Ovary (tissue), 10 donors: ENCODE results near the gene SLC15A5. TPM values are rescaled to one million over a fixed set of nuclear protein-coding genes. Genes with fewer than 3 reads are reported as not detected.

Experiments used
- DNase-seq, 5 donors: peaks; one replicate each; pipeline ENCODE4 v3.0.0-alpha.2; 2019 to 2020
- H3K27ac ChIP-seq, 2 donors: fragments of 200-600 bp; one replicate each; pipeline versions ENCODE4 v1.5.1 to v1.8.0; 2019 to 2022
- H3K27me3 ChIP-seq: fragments of 200-600 bp; one replicate; pipeline ENCODE4 v1.8.0; 2022
- H3K36me3 ChIP-seq: fragments of 200-600 bp; sonication (generic); one replicate; pipeline ENCODE4 v1.5.1; 2019
- H3K4me1 ChIP-seq: one replicate; pipeline ENCODE4 v1.8.1; 2013; ENCODE audit warnings: mild to moderate bottlenecking, moderate library complexity; ENCODE audit not compliant: insufficient read depth
- H3K4me3 ChIP-seq: fragments of 200-600 bp; sonication (generic); one replicate; pipeline ENCODE4 v1.5.1; 2017
- H3K9me3 ChIP-seq, 2 donors: fragments of 200-600 bp in 1 of 2; sonication (generic) in 1 of 2; one replicate each; pipeline versions ENCODE4 v1.5.1 to v1.8.1; 2013 to 2019; ENCODE audit warnings: mild to moderate bottlenecking in 1 of 2, moderate library complexity in 1 of 2
- EP300 ChIP-seq: sonication (generic); formaldehyde crosslinking; IDR thresholded peaks from one replicate; pipeline ENCODE4 v1.6.1; 2017; ENCODE audit warnings: antibody characterized with exemption
- POLR2A ChIP-seq: fragments of 450-650 bp; IDR thresholded peaks from one replicate; pipeline ENCODE4 v1.6.1; 2017; ENCODE audit warnings: antibody characterized with exemption, mild to moderate bottlenecking, moderate library complexity
- WGBS, 3 donors: extraction: QIAGEN DNeasy Blood & Tissue Kit in 1 of 3; methylation state at CpG; one replicate each; pipeline versions ENCODE4 v1.1.5 to v1.1.7; 2013 to 2017; 5-methylcytosine and 5-hydroxymethylcytosine counted together
- intact Hi-C, 4 donors: fragments of 100-400 bp; cut with DNase I; formaldehyde crosslinking; loops; one replicate each; pipeline versions ENCODE4 v1.11.0 to v1.15.1; 2022 to 2023
- long read RNA-seq, 3 donors: library from polyadenylated mRNA in 2 of 3; unstranded in 2 of 3; transcript quantifications; one replicate each; pipeline ENCODE4 v2.0.0 and lab custom pipeline, GENCODE V29; 2021 to 2026
- polyA plus RNA-seq, 2 donors: library from polyadenylated mRNA; stranded (reverse); fragments of 200-250 nt in 1 of 2; fragments of 350-450 nt in 1 of 2; fragmentation: Illumina TruSeq in 1 of 2; extraction: RNeasy Lipid Tissue Mini Kit (QIAGEN cat#74804) in 1 of 2; gene quantifications; one replicate each; pipeline ENCODE4 v1.2.3, GENCODE V29; 2013 to 2014
- total RNA-seq, 7 donors: library from RNA; depleted of rRNA in 2 of 7; stranded (reverse); fragments of >200 nt in 2 of 7; fragmentation: NEBNext Ultra II Directional in 3 of 7; extraction: Animal tissue kit (Norgen Biotek cat#: 25700) in 3 of 7; gene quantifications; one replicate each; pipeline versions ENCODE4 v1.1.0 to v1.2.4, GENCODE V29; 2016 to 2023
- TF ChIP-seq, protein P1 (sequence below), 3 donors: fragments of 450-650 bp in 2 of 3; fragments of 200-600 bp in 1 of 3; IDR thresholded peaks; one replicate each; pipeline versions ENCODE4 v1.5.1 to v1.8.0; 2016 to 2022; ENCODE audit warnings: antibody characterized with exemption in 3 of 3, mild to moderate bottlenecking in 1 of 3
- donor health status: DM: no; HTN: no; CAD: no; lungs with moderate emphysema.
- donor health status: DM: no; HTN: no; CAD: no.
- donor health status: Bipolar disorder and iron deficiency.
- donor health status: DM: yes; HTN: yes; CAD: no.
- donor health status: DM: no; HTN: no; CAD: no.
- donor health status: DM: yes; HTN: yes; CAD: no.

The SLC15A5 gene, protein sequence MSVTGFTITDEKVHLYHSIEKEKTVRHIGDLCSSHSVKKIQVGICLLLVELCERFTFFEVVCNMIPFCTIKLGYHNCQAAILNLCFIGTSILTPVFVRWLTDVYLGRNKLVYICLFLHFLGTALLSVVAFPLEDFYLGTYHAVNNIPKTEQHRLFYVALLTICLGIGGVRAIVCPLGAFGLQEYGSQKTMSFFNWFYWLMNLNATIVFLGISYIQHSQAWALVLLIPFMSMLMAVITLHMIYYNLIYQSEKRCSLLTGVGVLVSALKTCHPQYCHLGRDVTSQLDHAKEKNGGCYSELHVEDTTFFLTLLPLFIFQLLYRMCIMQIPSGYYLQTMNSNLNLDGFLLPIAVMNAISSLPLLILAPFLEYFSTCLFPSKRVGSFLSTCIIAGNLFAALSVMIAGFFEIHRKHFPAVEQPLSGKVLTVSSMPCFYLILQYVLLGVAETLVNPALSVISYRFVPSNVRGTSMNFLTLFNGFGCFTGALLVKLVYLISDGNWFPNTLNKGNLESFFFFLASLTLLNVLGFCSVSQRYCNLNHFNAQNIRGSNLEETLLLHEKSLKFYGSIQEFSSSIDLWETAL
- total RNA-seq (not detected), polyA plus RNA-seq (not detected)
- long read RNA-seq, donor 1 = 0 reads
- long read RNA-seq, donor 2, partial matches to known transcripts = 24 of 54 reads
- long read RNA-seq, donor 2, other reads (novel, unspliced or antisense) = 30 of 54 reads
- long read RNA-seq, donor 3 = 0 reads

- TF ChIP-seq EP300 (no peak), POLR2A (no peak)
- TF ChIP-seq, protein P1, sequence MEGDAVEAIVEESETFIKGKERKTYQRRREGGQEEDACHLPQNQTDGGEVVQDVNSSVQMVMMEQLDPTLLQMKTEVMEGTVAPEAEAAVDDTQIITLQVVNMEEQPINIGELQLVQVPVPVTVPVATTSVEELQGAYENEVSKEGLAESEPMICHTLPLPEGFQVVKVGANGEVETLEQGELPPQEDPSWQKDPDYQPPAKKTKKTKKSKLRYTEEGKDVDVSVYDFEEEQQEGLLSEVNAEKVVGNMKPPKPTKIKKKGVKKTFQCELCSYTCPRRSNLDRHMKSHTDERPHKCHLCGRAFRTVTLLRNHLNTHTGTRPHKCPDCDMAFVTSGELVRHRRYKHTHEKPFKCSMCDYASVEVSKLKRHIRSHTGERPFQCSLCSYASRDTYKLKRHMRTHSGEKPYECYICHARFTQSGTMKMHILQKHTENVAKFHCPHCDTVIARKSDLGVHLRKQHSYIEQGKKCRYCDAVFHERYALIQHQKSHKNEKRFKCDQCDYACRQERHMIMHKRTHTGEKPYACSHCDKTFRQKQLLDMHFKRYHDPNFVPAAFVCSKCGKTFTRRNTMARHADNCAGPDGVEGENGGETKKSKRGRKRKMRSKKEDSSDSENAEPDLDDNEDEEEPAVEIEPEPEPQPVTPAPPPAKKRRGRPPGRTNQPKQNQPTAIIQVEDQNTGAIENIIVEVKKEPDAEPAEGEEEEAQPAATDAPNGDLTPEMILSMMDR (IDR thresholded peaks at IDR 0.05) = no peak
- no peak for DNase-seq
- WGBS, 3 donors = 49 to 78% (median 60%) methylated on average over 5 of the region's 5 CpGs
- intact Hi-C loops = no loop called here
- Histone ChIP-seq H3K27me3 (no peaks in the 10 kb centered on the region), H3K27ac (no peak within 1 kb of the TSS), H3K4me1 (no peaks in the 10 kb centered on the region), H3K36me3 (no peaks in the 10 kb centered on the region), H3K9me3 (no peaks in the 10 kb centered on the region), H3K4me3 (no peak within 1 kb of the TSS)
These were observed at the start of gene SLC15A5 for GRCh38 chr12:16277585-16277984. TSS of gene SLC15A5 (minus strand) at chr12:16277685. CDS start at chr12:16277685, 0 bp downstream.

- 4 to 5% (median 5%) methylated on average over 3 of the region's 3 CpGs for WGBS, 3 donors
- Histone ChIP-seq H3K9me3 (no peaks in the 10 kb centered on the region), H3K4me1 (no peaks in the 10 kb centered on the region)
These were observed 47.9 kb upstream of the SLC15A5 start for GRCh38 chr12:16325426-16325825.

GRCh38 chr12:16324772-16325171 lies 47.3 kb upstream of the SLC15A5 start:
- Histone ChIP-seq H3K4me1 (no peaks in the 10 kb centered on the region), H3K36me3 (no peaks in the 10 kb centered on the region), H3K9me3 (no peaks in the 10 kb centered on the region), H3K4me3 (no peak overlapping the region), H3K27ac (no peak overlapping the region), H3K27me3 (no peaks in the 10 kb centered on the region)
- WGBS, 3 donors = 83 to 89% (median 83%) methylated on average over 3 of the region's 3 CpGs
- intact Hi-C loops = no loop called here
- no peak for DNase-seq
- TF ChIP-seq POLR2A = no peak
- TF ChIP-seq, protein P1 (IDR thresholded peaks at IDR 0.05) = no peak
- no peak for TF ChIP-seq EP300

More at GRCh38 chr12:16325426-16325825, 47.9 kb upstream of the SLC15A5 start:
- no peak for DNase-seq
- intact Hi-C loops = no loop called here
- Histone ChIP-seq H3K36me3 (no peaks in the 10 kb centered on the region), H3K27me3 (no peaks in the 10 kb centered on the region), H3K4me3 (no peak overlapping the region), H3K27ac (no peak overlapping the region)
- TF ChIP-seq EP300 = no peak
- TF ChIP-seq POLR2A = no peak
- TF ChIP-seq, protein P1 (IDR thresholded peaks at IDR 0.05) = no peak

DNA sequence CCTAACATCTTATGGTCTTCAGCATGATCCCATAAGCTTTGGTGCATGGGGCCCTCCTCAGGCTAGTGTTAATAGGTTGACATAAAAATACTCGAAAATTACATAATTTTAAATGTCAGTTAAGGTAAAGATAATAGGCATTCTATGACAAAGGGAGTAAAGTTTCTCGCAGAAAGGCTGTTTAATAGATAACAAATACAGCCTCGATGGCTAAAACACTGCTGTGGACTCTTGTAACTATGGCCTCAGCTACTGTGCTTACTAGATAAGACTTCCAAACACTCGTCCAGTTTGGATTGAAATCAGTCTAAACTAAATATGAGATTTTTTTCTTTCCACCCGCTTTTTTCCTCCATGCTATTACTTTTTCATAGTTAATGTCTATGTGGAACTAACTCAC lies 46.8 kb upstream of the SLC15A5 start:
- 41 to 50% (median 49%) methylated on average over 5 of the region's 5 CpGs for WGBS, 3 donors

DNA sequence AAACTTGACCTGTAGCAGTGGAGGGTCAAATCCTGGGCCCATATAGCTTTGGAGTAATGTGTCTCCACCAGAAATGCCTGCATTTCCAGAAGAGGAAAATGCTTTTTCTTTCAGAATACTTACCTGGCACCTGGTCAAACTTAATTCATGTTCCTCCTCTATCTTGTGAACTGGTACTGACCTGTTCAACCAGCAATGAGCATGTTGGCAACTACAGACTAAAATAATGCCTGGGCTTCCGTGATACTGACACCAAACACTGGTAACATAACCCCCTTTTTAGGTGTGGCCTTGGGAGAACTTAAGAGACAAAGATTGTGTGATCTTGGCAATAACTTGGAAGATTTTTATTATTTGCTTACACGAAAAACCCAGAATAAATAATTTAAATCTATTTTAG lies 46.2 kb upstream of the SLC15A5 start:
- Histone ChIP-seq H3K36me3 (no peaks in the 10 kb centered on the region), H3K27ac (no peak overlapping the region), H3K27me3 (no peaks in the 10 kb centered on the region), H3K4me1 (no peaks in the 10 kb centered on the region), H3K9me3 (no peaks in the 10 kb centered on the region), H3K4me3 (no peak overlapping the region)
- 26 to 37% (median 35%) methylated on average over 2 of the region's 2 CpGs for WGBS, 3 donors
- intact Hi-C loops = no loop called here
- TF ChIP-seq POLR2A (no peak), EP300 (no peak)
- TF ChIP-seq, protein P1 (IDR thresholded peaks at IDR 0.05) = no peak
- no peak for DNase-seq

More for the DNA sequence above, 46.8 kb upstream of the SLC15A5 start:
- Histone ChIP-seq H3K4me1 (no peaks in the 10 kb centered on the region), H3K4me3 (no peak overlapping the region), H3K36me3 (no peaks in the 10 kb centered on the region), H3K9me3 (no peaks in the 10 kb centered on the region), H3K27me3 (no peaks in the 10 kb centered on the region), H3K27ac (no peak overlapping the region)
- intact Hi-C loops = no loop called here
- TF ChIP-seq POLR2A = no peak
- DNase-seq = no peak
